ENCODE data around the gene APLN.

Gene APLN, protein sequence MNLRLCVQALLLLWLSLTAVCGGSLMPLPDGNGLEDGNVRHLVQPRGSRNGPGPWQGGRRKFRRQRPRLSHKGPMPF
- 0 to 0.04 (median 0) reads per million in 3 experiments for total RNA-seq

DNA sequence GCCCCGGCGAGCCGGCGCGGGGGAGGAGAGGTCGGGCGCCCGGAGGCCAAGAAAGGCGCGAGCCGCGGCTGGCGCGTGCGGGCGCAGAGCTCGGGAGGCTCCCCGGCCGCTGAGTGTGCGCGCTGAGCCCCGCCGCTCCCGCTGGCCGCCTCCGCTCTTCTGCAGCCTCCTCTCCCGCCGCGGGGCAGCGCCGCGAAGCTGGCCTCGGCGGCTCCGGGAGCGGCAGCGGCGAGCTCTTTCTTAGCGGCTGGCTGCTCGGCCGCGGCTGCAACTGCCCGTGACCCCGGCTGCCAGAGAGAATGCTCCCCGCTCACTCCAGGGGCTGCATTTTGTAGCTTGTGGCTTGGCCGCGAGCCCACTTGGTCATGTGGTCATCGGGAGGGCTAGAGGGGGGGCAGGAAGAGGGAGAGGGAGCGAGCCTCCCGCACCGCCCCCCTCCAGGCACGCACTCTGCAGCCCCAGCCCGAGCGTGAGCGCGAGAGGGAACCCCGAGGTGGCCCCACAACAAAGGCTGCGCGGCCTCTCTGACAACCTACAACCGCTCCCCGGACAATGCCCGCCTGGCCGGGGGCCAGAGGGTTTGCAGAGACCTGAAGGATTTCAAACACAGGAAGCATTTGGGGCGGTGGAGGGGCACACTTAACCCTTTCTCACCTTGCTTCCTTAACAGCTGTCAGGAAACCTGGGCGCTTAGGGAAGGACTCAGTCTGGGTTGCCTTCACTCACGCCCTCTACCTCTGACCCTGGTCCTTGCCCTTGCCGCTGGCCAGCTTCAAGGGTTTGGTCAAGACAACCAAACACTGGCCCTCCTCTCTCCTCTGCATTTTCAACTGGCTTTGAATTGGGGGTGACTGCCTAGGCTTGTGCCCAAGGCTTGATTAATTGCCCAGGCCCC lies at the start of gene APLN:
TSS of gene APLN (minus strand) at position 305 of the 895 bp plus-strand sequence. CDS start 326 bp downstream, outside the sequence.
- DNase-seq: no peak

DNA sequence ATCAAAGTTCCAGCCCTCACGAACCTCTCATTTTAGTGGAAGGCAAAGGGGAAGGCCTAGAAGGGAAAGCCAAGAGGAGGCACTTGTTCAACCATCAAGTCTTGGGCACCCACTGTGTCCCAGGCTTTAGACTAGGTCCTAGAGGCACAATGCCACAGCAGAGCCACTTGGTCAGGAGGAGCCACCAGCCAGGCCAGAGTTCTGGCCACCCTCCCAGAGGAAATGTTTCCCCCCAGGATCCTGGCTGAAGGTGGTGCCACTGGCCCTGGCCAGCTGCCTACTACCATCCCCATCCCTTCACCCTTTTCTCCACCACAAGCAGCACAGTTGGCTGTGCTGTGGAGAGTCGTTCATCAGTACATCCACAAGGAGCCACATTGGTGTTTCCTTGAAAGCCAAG lies 49.7 kb upstream of the APLN start:
- DNase-seq: no peak

DNA sequence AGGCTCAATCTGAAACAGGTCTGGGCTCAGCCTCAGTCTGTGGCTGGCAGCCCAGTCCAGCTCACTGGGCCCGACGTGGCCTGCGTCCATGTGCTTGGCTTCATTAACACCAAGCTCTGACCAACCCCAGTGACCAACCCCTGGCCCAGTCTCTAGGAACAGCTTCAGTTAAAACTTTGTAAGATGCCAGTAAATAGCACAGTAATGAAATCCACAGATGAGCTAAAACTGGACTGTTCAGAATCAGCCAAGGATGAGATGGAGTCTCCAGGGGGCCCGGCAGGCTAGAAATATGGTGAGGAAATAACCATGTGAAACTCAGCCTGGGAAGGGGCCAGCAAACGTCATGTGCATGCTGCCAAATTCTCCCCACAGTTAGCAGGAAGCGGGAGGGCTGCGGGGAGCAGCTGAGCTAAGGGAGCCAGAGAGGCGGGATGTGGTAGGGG lies 46.9 kb upstream of the APLN start:
- no peak for DNase-seq

DNA sequence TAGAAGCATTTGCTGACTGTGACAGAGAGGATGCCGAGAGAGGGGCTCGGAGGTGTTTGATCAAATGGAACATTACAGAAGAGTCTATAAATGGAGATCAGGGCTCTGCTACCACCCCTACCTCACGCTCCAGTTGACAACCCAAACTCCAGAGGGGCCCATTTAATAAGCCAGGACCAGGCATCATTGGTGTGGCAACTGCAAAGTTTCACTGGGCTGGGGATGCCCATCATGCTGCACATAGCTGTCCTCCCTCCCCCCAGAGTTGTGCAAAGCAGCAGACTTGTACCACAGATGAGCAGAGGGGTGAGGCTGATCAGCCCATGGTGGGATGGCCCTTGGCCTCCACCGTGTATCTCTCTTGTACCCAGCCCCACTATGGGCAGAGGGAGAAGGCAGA lies 45.8 kb upstream of the APLN start:
- no peak for DNase-seq

- no peak for DNase-seq
These were observed 43.4 kb upstream of the APLN start for GRCh38 chrX:129698150-129698549.

DNA sequence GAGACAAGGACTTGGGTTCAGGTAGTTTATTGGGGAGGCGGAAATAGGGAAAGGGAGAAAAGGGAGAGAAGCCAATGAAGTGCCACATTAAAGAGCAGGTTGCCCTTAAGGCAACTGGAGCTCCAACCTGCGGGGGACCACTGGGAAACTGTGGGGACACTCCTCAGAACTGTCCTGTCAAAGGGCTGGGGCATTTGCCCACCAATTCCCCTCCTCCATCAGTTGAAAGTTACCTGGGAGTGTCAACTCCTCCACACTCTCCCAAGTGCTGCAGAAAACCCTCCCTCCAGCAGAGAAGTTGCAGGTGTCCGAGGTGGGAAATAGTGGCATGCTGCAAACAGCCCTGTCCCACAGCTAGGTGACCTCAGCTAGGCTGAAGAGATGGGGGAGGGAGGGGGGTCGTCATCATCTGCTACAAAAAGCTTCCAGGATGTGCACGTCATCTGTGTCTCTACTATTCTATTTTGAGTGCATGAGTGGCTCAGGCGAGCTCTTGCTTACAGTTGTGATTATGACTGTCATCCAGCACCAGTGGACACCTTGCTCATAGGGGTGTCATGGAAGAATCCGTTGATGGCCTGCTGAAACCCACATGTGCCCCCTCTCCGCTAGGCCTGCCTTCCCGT lies 42.6 kb upstream of the APLN start:
- no peak for DNase-seq

GRCh38 chrX:129696463-129697155 lies 41.9 kb upstream of the APLN start:
- no peak for DNase-seq

DNA sequence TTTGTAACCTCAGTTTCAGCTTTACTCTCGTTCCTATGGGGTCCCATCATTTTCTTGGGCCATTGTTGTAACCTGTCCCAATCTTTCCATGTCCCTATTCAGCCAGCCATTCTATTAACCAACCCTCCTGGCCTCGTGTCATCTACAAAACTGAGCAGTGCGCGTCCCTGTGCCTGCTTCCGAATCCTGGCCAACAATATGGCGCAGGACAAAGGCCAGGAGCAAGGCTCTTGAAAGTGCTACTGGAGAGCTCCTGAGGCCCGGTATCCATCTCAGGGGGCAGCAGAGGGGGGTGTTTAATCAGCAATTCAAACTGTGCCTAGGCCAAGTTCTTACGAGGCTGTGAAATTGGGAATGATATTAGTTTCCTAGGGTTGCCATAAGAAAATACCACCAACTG lies 41.2 kb upstream of the APLN start:
- DNase-seq: no peak

GRCh38 chrX:129695535-129695934 lies 40.8 kb upstream of the APLN start:
- DNase-seq: no peak

- no peak for DNase-seq
These were observed 40.0 kb upstream of the APLN start for GRCh38 chrX:129694805-129695204.

DNA sequence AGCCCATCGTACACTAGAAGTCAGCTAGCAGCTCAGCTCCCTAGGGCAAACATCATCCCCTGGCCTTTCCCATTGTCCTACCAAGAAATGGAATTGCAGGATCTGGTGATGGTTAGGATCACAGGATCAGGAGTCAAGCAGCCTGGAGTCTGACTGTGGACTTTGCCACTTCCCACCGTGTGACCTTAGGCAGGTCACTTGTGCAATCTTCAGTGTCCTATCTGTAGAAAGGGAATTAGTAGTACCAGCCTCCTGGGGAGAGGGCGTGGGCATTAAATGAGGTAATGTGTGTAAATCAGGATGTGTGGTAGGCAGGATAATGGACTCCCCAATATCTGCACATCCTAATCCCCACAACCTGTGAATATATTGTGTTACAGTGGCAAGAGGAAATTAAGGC lies 38.6 kb upstream of the APLN start:
- no peak for DNase-seq

- DNase-seq: no peak
These were observed 35.7 kb upstream of the APLN start for GRCh38 chrX:129690435-129690834.

GRCh38 chrX:129689796-129690195 lies 35.0 kb upstream of the APLN start:
- no peak for DNase-seq

- no peak for DNase-seq
These were observed 33.3 kb upstream of the APLN start for GRCh38 chrX:129688097-129688496.

GRCh38 chrX:129686422-129686948 lies 31.7 kb upstream of the APLN start:
- DNase-seq: no peak

DNA sequence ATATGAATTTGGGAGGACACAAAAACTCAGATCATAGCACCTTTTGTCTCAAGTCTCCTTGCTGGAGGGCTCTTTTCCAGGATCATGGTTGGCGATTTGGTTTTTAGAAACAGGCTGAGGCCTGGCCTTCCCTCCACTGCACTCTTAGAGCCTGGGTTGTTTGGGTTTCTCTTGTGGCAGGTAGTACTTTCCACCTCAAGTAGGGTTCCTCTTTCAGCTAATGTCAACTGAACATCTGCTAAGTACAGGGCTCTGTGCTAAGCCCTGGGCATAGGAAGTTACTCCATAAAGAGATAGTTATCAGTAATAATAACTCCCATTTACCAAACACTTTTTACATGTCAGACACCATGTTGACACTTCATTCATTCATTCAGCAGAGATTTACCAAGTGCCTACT lies 28.2 kb upstream of the APLN start:
- DNase-seq: no peak

GRCh38 chrX:129679901-129680300 lies 25.1 kb upstream of the APLN start:
- DNase-seq: no peak

- peak; percentile 30 for DNase-seq
These were observed 23.9 kb upstream of the APLN start for GRCh38 chrX:129678614-129679195.

GRCh38 chrX:129667412-129667811 lies 12.7 kb upstream of the APLN start:
- no peak for DNase-seq

GRCh38 chrX:129665916-129666644 lies 11.3 kb upstream of the APLN start:
- no peak for DNase-seq

DNA sequence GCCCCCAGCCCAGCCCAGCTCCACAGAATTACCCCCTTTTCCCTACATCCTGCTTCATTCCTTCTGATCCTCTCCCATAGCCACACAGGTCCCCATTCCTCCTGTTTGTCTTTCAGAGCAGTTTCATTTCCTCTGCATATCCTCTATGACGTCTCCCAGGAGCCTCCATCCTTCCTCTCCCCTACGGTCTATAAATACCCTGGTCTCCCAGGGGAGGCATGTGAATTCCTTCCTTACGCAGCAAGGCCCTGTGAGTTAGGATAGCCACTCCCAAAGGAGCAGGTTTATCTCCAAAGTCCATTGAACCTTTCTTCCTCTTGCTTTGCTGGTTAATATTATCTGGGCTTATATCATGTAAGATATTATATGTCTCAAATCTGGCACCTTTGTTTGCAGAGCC lies 8.4 kb upstream of the APLN start:
- DNase-seq: no peak

GRCh38 chrX:129661369-129661768 lies 6.6 kb upstream of the APLN start:
- no peak for DNase-seq

All from central memory CD4-positive, alpha-beta T cell (primary cell).